Measurements from ENCODE around the gene RUSC1. TPM values are rescaled to one million over a fixed set of nuclear protein-coding genes. Genes with fewer than 3 reads are reported as not detected.

Gene RUSC1
- total RNA-seq, 1 experiment from 2014 or later = 80.3 TPM

DNA sequence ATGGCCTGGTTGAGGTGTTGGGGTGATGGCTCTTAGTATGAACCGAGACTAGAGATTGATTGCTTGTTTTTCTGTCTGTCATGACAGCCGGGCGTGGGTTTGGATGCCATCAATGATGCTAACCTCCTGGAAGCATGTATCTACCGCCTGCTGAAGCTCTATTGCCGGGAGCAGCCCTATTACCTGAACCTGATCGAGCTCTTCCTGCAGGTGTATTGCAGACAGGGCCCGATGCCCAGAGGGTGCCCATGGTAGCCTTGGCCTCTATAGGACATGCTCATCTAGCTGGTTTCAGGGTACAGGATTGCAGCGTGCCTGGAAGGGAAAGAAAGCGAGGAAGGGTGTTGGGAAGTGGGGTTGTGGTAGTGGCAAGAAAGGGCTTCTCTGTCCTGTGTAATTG lies 2.6 kb upstream of the RUSC1 start:
- Histone ChIP-seq H3K4me3 (ENCODE audit: low read length) (no peak overlapping the region), H3K27me3 (ENCODE audit: low read length) (no peaks in the 10 kb centered on the region), H3K9me3 (ENCODE audit: low read length) (no peaks in the 10 kb centered on the region), H3F3A (ENCODE audit: low read length, unreplicated experiment) (no peaks in the 10 kb centered on the region), H3K36me3 (ENCODE audit: low read depth, low read length) (peaks cover 24% of the 10 kb centered on the region), H4K20me1 (ENCODE audit: low read length) (no peaks in the 10 kb centered on the region), H3K79me2 (ENCODE audit: low read length) (peaks cover 6% of the 10 kb centered on the region), H2AFZ (ENCODE audit: low read length) (no peak overlapping the region), H3K27ac (ENCODE audit: low read length) (no peak overlapping the region), H3K9ac (ENCODE audit: low read length) (no peak overlapping the region), H3K9me2 (replicated peaks; ENCODE audit: low read length) (no peaks in the 10 kb centered on the region), H3K4me2 (ENCODE audit: low read length) (no peak overlapping the region), H3K4me1 (ENCODE audit: insufficient read depth, low read length) (peaks cover 11% of the 10 kb centered on the region)
- CTCF ChIA-PET = interaction anchor here (0.8 kb wide), 1 partner anchor 67 kb away, joined by 3 read pairs; no protein-coding TSS in a partner anchor
- no TSS peak for BruUV-seq (replicated peaks)
- no peak for ATAC-seq
- TF ChIP-seq EZH2 (IDR thresholded peaks at IDR 0.05; ENCODE audit: low read length, unreplicated experiment) = no peak
- TF ChIP-seq, protein P1, sequence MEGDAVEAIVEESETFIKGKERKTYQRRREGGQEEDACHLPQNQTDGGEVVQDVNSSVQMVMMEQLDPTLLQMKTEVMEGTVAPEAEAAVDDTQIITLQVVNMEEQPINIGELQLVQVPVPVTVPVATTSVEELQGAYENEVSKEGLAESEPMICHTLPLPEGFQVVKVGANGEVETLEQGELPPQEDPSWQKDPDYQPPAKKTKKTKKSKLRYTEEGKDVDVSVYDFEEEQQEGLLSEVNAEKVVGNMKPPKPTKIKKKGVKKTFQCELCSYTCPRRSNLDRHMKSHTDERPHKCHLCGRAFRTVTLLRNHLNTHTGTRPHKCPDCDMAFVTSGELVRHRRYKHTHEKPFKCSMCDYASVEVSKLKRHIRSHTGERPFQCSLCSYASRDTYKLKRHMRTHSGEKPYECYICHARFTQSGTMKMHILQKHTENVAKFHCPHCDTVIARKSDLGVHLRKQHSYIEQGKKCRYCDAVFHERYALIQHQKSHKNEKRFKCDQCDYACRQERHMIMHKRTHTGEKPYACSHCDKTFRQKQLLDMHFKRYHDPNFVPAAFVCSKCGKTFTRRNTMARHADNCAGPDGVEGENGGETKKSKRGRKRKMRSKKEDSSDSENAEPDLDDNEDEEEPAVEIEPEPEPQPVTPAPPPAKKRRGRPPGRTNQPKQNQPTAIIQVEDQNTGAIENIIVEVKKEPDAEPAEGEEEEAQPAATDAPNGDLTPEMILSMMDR (conservative IDR thresholded peaks at IDR 0.05; ENCODE audit: low read depth, low read length) = no peak
- TF ChIP-seq EZH2phosphoT487 (IDR thresholded peaks at IDR 0.05; ENCODE audit: borderline replicate concordance, low read length) = no peak
- POLR2A ChIA-PET (ENCODE audit: unreplicated experiment) = interaction anchor here (0.6 kb wide), 1 partner anchor 188 kb away, joined by 3 read pairs; no protein-coding TSS in a partner anchor
- intact Hi-C loops (cut with micrococcal nuclease) = no loop called here
- DNase-seq = no peak

DNA sequence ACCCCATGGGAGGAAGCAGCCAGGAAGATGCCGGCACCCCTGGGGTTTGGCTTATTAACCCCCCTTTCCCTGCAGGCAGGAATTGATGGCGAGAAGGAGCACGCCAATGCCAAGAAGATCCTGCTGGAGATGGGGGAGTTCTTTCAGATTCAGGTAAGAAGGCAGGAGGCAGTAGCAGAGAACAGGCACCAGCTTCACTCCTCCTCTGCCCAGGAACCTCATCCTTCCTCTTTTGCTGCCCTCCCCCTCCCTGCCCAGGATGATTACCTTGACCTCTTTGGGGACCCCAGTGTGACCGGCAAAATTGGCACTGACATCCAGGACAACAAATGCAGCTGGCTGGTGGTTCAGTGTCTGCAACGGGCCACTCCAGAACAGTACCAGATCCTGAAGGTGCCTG lies 1.2 kb upstream of the RUSC1 start:
- peaks cover 2% of the 10 kb centered on the region for H3K79me2 ChIP-seq (ENCODE audit: low read length)
- H3K27me3 ChIP-seq (ENCODE audit: low read length) = no peaks in the 10 kb centered on the region
- intact Hi-C loops (cut with micrococcal nuclease) = no loop called here
- peaks cover 11% of the 10 kb centered on the region for H3K4me1 ChIP-seq (ENCODE audit: insufficient read depth, low read length)
- ChIA-PET CTCF (no interaction called here), POLR2A (ENCODE audit: unreplicated experiment) (no interaction called here)
- ATAC-seq (no peak), DNase-seq (no peak)
- H3K36me3 ChIP-seq (ENCODE audit: low read depth, low read length) = peaks cover 18% of the 10 kb centered on the region
- TF ChIP-seq EZH2 (IDR thresholded peaks at IDR 0.05; ENCODE audit: low read length, unreplicated experiment) (no peak), EZH2phosphoT487 (IDR thresholded peaks at IDR 0.05; ENCODE audit: borderline replicate concordance, low read length) (no peak)
- TF ChIP-seq, protein P1 (conservative IDR thresholded peaks at IDR 0.05; ENCODE audit: low read depth, low read length) = no peak
- no peak overlapping the region for H2AFZ ChIP-seq (ENCODE audit: low read length)
- no peaks in the 10 kb centered on the region for H3K9me2 ChIP-seq (replicated peaks; ENCODE audit: low read length)
- no peak overlapping the region for H3K9ac ChIP-seq (ENCODE audit: low read length)
- H3F3A ChIP-seq (ENCODE audit: low read length, unreplicated experiment) = no peaks in the 10 kb centered on the region
- no peaks in the 10 kb centered on the region for H3K9me3 ChIP-seq (ENCODE audit: low read length)
- H3K4me3 ChIP-seq (ENCODE audit: low read length) = no peak overlapping the region
- H4K20me1 ChIP-seq (ENCODE audit: low read length) = no peaks in the 10 kb centered on the region
- no peak overlapping the region for H3K27ac ChIP-seq (ENCODE audit: low read length)
- TSS peak; percentile 2 for BruUV-seq (replicated peaks)
- no peak overlapping the region for H3K4me2 ChIP-seq (ENCODE audit: low read length)

DNA sequence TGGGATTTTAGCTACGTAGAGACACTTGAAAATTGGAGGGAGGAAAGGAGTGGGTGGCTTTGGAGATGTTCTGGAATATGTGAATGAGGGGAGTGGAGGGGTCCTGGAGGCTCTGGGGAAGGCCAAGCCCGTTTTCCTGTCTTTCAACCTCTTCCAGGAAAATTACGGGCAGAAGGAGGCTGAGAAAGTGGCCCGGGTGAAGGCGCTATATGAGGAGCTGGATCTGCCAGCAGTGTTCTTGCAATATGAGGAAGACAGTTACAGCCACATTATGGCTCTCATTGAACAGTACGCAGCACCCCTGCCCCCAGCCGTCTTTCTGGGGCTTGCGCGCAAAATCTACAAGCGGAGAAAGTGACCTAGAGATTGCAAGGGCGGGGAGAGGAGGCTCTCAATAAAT lies 442 bp upstream of the RUSC1 start:
- H3K79me2 ChIP-seq (ENCODE audit: low read length) = peaks cover 9% of the 10 kb centered on the region
- H3F3A ChIP-seq (ENCODE audit: low read length, unreplicated experiment) = no peaks in the 10 kb centered on the region
- ATAC-seq (no peak), DNase-seq (no peak)
- no peaks in the 10 kb centered on the region for H3K9me2 ChIP-seq (replicated peaks; ENCODE audit: low read length)
- H3K36me3 ChIP-seq (ENCODE audit: low read depth, low read length) = peaks cover 13% of the 10 kb centered on the region
- no peak overlapping the region for H3K9ac ChIP-seq (ENCODE audit: low read length)
- no peak for TF ChIP-seq EZH2 (IDR thresholded peaks at IDR 0.05; ENCODE audit: low read length, unreplicated experiment)
- no peak for TF ChIP-seq EZH2phosphoT487 (IDR thresholded peaks at IDR 0.05; ENCODE audit: borderline replicate concordance, low read length)
- TF ChIP-seq, protein P1 (conservative IDR thresholded peaks at IDR 0.05; ENCODE audit: low read depth, low read length) = no peak
- no peak overlapping the region for H3K4me3 ChIP-seq (ENCODE audit: low read length)
- ChIA-PET CTCF (no interaction called here), POLR2A (ENCODE audit: unreplicated experiment) (interaction anchor here (0.6 kb wide), 1 partner anchor 43 kb away, joined by 3 read pairs; no protein-coding TSS in a partner anchor)
- H4K20me1 ChIP-seq (ENCODE audit: low read length) = no peaks in the 10 kb centered on the region
- H3K4me2 ChIP-seq (ENCODE audit: low read length) = no peak overlapping the region; the same call in 1 of the 2 replicates
- H3K4me1 ChIP-seq (ENCODE audit: insufficient read depth, low read length) = peaks cover 11% of the 10 kb centered on the region
- no peaks in the 10 kb centered on the region for H3K9me3 ChIP-seq (ENCODE audit: low read length)
- no peaks in the 10 kb centered on the region for H3K27me3 ChIP-seq (ENCODE audit: low read length)
- no peak overlapping the region for H3K27ac ChIP-seq (ENCODE audit: low read length)
- intact Hi-C loops (cut with micrococcal nuclease) = no loop called here
- H2AFZ ChIP-seq (ENCODE audit: low read length) = no peak overlapping the region
- BruUV-seq (replicated peaks) = no TSS peak
